GM18526 (cell line): ENCODE measurements around the gene GRHL1.

Source experiments
- POLR2A ChIP-seq: IDR thresholded peaks from 3 replicates; pipeline ENCODE4 v1.6.1; 2011; ENCODE audit not compliant: insufficient read length; ENCODE audit errors: extremely low read depth

Gene GRHL1

DNA sequence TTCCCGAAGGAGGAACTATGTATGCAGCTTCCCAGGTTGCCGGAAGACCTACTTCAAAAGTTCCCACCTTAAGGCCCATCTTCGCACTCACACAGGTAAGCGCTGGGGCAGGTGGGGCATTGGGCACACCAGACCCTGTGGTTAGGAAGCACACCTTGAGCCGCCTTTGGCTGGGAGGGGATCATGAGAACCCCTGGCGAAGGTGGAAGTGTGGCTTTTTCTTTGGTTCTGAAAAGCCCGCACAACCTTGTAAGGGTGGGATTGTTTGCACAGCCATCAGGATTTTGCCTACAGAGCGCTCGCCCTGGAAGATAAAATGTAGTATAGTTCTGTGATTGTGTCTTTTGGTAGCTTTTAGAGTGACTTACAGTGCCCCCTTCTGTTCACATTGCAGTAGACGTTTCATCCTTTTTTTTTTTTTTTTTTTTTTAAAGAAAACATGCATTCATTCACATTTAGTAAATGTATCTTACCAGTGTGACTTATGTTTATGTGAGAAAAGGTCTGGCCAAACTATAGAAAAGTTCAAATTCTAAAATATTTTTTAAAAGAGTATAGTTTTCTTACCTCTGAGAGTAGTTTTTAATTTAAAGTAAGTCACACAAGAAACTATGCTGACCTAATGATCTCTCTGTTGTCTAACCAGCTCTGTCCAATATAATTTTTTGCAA, 97.1 kb downstream of the GRHL1 start:
- TF ChIP-seq POLR2A: no peak
